Measurements from ENCODE around the gene SAP30BP.
"Not testable (repeated sequence)": the region's sequence is repeated elsewhere in the genome, so short reads cannot be mapped to it uniquely, and the experiment has no call there.

The SAP30BP gene

DNA sequence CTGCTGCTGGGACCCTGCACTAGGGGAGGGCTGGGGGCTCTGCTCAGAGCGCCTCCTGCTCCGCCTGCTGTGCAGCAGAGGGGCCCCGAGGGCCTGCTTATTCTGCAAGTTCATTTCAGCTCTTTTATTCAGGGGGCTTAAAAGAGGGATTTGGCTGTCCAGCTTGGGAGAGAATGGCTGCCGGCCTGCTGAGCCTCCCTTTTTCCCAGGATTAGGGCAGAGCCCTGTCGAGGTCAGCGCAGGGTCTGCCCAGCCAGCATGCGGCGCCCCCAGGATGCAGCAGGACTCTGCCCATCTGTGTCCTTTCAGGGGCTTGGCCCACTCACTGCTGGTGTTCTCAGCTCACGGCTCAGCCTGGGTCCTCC is 32.8 kb upstream of the SAP30BP start:
- DNase-seq (ENCODE audit: low read depth) = no peak

DNA sequence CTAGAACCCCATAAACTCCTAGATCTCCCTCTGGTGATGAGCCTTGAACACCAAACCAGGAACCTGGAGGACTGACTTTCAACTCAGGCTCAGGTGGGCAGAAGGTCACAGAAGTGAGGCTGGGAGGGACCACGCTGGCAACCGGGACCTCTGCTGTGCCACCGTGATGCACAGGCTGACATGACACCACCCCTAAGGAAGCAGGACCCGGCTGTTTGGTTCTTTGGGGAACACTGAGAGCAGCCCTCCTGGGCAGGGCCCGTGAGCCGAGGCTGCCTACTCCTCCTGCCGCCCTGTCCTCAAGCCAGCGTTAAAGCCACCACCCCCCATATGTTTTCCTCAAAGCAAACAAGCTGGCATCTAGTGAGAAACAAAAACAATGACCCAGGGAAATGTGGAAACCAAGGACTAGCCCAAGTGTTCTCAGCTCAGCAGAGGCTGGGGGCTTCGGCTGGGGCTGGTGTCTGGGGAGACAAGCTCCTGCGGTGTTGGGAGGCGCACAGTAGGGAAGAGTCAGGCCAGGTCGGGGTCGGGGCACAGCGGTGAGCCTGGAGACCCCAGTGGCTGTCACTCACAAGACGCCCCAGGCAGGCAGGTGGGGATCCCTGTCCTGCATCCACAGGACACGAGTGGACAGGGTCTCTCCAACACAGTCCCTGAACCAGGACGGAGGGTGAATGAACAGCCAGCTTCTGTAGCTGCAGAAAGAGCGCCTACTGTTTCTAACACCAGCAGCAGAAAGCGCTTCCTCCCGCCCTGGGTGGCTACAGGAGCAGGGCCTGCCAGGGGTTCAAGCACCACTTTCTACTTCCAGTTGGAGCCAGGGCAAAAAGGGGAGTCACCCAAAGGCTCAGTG is 32.2 kb upstream of the SAP30BP start:
- no peak for DNase-seq (ENCODE audit: low read depth)

DNA sequence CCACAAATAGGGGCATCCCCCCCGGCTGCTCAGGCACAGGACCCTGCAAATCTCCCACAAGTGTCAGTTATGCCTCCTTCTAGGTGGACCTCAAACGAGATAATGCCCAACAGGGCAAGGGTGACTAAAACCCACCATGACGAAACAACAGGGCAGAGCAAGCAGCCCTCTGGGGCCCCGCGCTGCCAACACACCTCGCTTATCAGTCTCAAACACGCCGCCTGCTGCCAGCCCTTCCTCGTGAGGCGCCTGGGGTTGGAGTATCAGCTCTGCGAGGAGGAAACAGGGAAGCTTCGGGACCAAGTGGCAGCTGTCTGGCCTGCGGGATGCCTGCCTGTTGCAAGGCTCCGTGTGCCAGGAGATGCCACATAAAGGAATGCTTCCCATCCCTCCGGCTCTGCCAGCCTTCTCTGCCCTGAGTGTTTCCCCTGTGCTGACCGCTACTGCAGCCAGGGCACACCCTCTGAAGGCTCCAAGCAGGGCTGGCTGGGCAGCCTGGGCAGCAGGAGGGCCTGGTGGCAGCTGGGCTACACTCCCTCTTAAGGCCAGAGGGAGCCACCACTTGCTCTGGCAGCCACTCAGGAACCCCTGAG is 31.4 kb upstream of the SAP30BP start:
- DNase-seq (ENCODE audit: low read depth) = no peak

- DNase-seq (ENCODE audit: low read depth) = no peak
Observed at GRCh38 chr17:75636381-75637142, 30.6 kb upstream of the SAP30BP start.

DNA sequence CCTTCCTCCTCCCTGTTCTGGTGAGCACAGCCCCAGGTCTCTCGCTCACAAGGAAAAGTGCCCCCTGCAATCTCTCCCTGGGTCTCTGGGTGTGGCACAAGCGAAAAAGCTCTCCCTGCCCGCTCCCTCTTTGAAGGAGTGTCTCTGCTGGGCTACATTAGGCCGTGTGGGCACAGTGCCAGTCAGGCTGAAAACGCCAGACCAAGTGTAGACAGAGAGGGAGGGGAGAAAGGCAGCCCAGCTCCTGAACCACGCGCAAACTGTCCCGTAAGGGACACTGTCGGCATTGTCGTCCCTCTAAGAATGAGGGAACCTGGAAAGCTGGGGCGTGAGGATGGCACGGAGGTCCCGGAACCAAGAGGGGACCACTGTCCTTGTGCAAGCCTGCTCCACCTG is 30.0 kb upstream of the SAP30BP start:
- no peak for DNase-seq (ENCODE audit: low read depth)

DNA sequence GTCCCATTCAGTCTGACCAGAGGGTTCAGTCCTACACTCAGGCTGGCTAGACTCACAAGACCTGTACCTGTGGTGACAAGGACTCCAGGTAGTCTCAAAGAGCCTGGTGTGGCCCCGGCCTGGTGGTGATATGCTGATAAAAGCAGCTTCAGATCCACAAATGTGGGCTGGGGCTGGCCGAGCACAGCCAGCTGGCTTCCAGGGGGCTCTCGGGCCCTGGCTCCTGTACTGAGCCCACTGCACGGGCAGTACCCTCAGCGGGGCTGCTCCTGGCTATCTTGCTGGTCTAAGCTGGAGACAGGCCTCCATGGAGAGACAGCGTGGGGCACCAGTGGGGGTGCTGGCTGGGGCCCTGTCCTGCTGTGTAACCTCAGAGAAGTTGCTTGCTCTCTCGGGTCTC is 29.6 kb upstream of the SAP30BP start:
- no peak for DNase-seq (ENCODE audit: low read depth)

DNA sequence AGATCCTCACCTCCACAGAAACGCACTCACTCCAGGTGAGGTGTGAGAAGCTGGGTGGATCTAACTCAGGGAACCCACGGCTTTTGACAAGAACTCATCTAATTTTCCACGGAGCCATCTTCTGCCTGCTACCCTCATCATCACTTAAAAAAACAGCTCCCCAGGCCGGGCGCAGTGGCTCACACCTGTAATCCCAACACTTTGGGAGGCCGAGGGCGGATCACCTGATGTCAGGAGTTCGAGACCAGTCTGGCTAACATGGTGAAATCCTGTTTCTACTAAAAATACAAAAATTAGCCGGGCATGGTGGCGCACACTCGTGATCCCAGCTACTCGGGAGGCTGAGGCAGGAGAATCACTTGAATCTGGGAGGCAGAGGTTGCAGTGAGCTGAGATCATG is 29.1 kb upstream of the SAP30BP start:
- not testable (repeated sequence) for DNase-seq (ENCODE audit: low read depth)

GRCh38 chr17:75638893-75639292 is 28.2 kb upstream of the SAP30BP start:
- DNase-seq (ENCODE audit: low read depth) = no peak

DNA sequence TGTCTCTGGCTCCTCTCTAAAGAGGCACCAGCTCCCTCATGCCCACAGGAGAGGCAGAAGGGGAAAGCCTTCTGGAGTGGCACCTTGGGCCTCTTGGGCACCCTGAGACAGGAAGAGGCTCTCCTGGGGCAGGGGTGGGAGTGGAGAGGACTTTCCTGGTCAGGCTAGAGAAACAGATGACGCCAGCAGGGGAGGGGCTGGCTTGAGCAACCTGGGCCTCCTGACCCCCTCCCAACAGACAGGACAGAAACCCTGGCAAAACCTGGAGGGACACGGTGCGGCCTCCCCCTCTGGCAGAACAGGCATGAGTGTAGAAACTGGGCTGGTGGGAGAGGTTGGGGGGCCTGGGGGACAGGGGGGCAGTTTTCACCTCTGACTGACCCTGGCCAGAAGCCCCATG is 27.8 kb upstream of the SAP30BP start:
- DNase-seq (ENCODE audit: low read depth) = no peak

DNA sequence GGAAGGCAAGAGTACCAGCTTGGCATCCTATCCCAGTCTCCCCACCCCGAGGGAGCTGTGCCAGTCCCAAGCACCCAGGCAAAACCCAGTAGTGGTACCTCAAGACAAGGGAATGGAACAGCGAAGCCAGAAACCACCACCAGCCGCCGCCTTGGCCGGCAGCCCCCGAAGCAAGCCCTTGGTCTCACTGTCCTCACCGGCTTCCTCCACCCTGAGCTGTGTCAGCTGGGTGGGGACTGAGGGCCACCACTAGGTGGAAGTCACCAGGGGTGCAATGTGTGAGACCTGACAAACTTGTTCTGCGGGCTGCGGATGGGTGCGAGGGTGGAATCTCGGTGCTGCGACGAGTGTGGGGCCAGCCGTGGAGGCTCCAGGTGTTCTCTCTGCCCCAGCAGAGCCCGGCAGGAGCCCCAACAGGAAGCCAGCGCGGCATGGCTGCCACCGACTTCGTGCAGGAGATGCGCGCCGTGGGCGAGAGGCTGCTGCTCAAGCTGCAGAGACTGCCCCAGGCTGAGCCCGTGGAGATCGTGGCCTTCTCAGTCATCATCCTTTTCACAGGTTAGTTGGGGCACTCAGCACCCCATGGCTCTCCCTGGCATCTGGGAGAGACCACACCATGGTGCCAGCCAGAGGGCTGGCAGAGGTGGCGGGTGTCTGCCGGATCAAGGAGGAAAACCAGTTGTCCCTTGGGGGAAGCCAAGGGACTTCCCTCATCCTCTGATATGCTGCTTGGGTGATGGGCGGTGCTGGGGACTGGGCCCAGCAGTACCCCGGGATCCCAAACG is 27.2 kb upstream of the SAP30BP start:
- no peak for DNase-seq (ENCODE audit: low read depth)

GRCh38 chr17:75640556-75641119 is 26.5 kb upstream of the SAP30BP start:
- DNase-seq (ENCODE audit: low read depth) = no peak

GRCh38 chr17:75641343-75641742 is 25.8 kb upstream of the SAP30BP start:
- DNase-seq (ENCODE audit: low read depth) = no peak

DNA sequence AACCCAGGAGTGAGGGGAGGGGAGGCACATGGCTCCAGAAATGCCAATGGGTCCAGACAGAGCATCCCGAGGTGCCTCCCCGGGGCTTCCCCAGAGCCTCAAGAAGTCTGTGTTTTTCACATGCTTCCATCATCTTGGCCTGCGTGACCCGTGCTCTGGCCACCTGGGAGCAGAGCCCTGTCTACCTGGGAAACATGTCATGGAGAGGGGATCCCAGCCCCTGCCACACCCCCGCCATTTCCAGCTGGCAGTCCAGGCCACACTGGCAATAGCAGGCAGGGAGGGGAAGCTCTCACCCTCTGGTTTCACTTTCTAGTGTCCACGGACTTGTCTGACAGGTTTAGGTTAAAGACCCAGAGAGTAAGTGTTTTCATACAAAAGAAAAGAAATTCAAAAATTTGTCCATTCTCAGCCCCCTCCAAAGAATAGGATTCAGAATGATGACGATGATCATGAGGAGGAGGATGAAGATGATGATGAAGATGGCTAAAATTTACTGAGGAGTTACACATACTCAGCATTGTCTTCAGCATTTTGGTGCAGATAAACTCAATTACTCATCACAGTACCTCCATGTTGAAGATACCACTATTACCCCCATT is 24.9 kb upstream of the SAP30BP start:
- no peak for DNase-seq (ENCODE audit: low read depth)

DNA sequence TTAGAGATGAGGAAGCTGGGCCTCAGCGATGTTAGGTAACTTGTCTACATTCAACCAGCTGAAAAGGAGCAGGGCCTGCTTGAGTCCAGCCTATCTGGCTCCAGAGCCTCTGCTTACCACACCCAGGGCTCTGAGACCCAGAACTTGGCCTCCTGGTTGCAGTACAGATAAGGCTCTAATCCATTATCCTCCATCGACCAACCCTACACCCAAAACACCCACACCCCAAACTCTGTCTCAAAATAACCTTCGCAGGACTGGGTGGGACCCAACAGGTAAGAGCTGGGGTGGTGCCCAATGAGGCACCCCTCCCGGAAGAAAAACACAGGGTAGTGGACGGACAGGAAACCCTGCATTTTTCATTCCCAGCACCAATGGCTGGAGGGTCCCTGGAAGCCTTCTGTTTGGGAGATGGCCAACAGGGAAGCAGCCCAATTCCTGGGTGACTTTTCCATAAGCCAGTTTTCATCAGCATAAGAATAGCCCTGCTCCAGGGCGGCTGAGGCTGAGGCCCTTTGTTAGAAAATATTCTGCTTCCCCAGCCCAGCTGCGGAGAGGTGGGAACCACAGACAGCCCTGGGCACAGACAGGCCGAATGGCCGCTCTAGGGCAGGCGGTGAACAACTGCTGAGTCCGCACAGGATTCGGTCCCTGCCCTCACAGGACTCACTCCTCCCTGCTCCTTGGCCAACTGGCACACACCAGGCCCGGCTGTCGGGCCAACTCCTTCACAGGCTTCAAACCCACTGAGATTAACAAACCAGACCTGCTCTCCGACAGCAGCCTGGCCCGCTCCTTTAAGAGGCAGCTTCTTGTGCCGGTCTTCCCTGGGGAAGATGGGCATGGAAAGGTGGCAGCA is 24.1 kb upstream of the SAP30BP start:
- no peak for DNase-seq (ENCODE audit: low read depth)

GRCh38 chr17:75643643-75644017 is 23.5 kb upstream of the SAP30BP start:
- DNase-seq (ENCODE audit: low read depth) = no peak

GRCh38 chr17:75645501-75645888 is 21.6 kb upstream of the SAP30BP start:
- no peak for DNase-seq (ENCODE audit: low read depth)

DNA sequence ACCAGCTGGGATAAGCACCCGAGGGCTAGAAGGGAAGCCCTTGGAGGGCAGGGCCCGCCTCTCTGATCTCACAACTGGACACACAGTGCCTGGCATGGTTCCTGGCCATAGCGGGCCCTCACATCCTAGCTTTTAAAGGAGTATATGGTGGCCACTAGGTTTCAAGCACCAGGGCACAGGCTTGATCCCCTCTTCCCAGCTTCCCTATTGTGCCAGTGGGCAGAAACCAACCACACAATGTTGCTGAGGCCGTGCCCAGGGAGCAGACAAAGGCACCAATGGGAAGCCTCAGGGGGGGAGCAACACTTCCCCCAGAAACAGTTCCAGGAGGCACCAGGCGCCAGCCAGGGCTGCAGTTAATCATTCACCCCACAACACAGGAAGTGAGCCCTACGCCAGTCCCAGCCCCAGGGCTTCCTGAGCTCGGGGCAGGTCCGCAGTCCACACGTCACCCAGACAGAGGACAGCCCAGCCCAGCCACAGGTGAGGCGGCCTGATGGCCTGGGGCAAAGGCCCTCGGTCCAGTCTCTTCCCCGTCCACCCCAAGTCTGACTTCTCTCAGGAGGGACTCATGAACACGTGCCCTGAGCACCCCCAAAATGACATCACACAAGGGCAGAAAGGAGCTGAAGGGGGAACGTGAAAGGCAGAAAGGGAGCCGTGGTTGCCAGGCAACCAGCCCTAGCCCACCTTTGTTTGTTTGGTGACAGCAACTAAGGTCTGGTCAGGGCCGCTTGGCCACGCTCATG is 21.1 kb upstream of the SAP30BP start:
- DNase-seq (ENCODE audit: low read depth) = no peak

- no peak for DNase-seq (ENCODE audit: low read depth)
Observed at GRCh38 chr17:75646638-75646992, 20.5 kb upstream of the SAP30BP start.

DNA sequence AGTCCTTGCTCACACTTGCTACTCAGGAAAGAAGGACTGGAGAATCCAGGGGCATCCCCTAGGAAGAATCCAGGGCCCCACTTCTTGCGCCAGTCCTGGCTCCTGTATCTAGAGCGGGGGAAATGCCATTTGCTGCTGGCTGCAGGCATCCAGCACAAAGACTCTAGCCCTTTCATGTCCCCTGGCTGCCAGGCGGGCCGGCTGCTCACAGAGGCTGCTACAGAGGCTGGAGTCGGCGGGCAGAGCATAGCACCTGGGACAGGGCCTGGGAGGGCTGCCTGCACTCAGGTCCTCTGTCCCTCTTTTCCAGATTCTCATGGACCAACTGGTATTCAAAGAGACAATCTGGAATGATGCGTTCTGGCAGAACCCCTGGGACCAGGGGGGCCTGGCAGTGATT is 20.1 kb upstream of the SAP30BP start:
- DNase-seq (ENCODE audit: low read depth) = no peak

DNA sequence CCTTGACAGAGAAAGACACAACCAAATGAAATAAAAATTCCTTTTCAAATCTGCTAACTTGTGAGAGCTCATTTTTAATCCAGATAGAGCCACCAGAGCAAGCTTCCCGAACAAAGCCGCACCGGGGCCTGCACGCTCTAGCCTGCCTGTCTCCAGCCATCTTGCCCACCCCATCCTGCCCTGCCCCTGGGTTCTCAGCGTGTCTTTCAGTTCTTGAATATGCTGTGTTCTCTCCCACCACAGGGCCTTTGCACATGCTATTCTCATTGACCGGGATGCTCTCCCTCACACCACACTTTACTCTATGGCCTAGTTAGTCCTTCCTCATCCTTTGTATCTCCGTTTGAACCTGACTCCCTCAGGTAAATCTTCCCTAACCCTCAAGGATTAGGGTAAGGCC is 19.2 kb upstream of the SAP30BP start:
- no peak for DNase-seq (ENCODE audit: low read depth)
